ENCODE results near the gene CCL25.

The CCL25 gene

DNA sequence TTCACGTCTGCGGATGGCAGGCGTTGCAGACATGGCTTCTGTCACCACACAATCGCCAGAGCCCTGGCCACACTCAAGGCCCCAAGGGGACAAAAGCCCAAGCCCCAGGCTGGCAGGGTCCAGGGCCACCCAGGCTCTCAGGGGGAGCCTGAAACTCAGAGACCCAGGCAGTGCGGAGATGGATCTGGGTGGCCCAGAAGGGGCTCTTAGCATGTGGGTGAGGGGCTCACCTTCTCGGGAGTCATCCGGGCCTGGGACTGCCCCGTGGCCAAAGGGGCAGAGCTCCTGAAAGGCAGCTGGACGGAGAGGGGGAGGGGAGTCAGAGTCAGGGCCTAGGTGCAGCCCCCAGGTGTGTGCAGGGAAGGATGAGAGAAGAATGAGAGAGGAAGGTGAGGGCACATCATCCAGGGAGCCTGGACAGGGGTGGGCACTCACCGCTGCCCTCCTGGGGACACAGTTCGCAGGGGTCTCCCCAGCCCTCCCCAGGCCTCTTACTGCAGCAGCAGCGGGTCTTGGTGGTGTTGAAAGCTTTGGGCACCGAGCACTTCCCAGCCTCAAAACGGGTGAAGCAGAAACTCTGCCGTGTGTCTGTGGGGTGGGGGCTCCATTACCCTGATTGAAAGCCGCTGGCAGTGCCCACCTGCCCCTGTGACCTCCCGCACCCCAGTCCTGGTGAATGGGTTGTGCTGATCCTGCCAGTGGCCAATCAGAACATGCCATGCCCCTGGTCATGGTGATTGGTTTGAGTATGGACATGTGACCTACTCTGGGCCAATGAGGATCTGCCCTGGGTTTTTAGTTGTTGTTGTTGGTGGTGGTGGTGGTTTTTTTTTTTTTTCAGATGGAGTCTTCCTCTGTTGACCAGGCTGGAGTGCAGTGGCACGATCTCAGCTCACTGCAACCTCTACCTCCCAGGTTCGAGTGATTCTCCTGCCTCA is 37.4 kb downstream of the CCL25 start:
- TF ChIP-seq FOXM1 (IDR thresholded peaks at IDR 0.05; ENCODE audit: borderline replicate concordance, low read depth) (no peak), TAF1 (IDR thresholded peaks at IDR 0.05; ENCODE audit: low read depth) (no peak), RAD21 (IDR thresholded peaks at IDR 0.05; ENCODE audit: low read depth) (no peak), ZBTB7A (IDR thresholded peaks at IDR 0.05; ENCODE audit: low read depth) (no peak), TEAD4 (IDR thresholded peaks at IDR 0.05) (no peak)
- TF ChIP-seq, protein P1, sequence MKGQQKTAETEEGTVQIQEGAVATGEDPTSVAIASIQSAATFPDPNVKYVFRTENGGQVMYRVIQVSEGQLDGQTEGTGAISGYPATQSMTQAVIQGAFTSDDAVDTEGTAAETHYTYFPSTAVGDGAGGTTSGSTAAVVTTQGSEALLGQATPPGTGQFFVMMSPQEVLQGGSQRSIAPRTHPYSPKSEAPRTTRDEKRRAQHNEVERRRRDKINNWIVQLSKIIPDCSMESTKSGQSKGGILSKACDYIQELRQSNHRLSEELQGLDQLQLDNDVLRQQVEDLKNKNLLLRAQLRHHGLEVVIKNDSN (IDR thresholded peaks at IDR 0.05) = peak; percentile 83
- TF ChIP-seq, protein P2, sequence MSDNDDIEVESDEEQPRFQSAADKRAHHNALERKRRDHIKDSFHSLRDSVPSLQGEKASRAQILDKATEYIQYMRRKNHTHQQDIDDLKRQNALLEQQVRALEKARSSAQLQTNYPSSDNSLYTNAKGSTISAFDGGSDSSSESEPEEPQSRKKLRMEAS (IDR thresholded peaks at IDR 0.05) = no peak

DNA sequence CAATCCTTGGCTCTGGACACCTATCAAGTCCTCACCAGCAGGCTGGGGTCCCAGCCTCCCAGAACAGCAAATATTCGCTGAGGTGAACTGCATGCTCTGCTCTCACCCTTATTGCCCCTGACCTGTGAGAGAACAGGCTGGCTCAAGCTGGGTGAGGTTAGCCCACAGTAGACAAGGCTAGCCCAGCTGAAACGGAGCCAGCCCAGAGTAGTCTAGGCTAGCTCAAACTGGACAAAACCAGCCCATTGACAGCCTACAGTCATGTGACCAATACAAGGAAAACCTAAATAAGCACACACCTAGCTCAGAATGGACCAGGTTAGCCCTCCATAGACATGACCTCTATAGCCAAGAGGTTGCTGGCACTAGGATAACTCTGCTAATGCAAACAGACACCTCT is 38.4 kb downstream of the CCL25 start:
- TF ChIP-seq EGR1 (IDR thresholded peaks at IDR 0.05) (no peak), RAD21 (IDR thresholded peaks at IDR 0.05; ENCODE audit: low read depth) (no peak), TEAD4 (IDR thresholded peaks at IDR 0.05) (no peak), FOXM1 (IDR thresholded peaks at IDR 0.05; ENCODE audit: borderline replicate concordance, low read depth) (no peak), YY1 (IDR thresholded peaks at IDR 0.05; ENCODE audit: low read depth) (no peak), CREB1 (IDR thresholded peaks at IDR 0.05; ENCODE audit: low read depth) (no peak), ZBTB7A (IDR thresholded peaks at IDR 0.05; ENCODE audit: low read depth) (no peak), NFIC (IDR thresholded peaks at IDR 0.05) (no peak), CEBPB (IDR thresholded peaks at IDR 0.05) (no peak)
- TF ChIP-seq, protein P3, sequence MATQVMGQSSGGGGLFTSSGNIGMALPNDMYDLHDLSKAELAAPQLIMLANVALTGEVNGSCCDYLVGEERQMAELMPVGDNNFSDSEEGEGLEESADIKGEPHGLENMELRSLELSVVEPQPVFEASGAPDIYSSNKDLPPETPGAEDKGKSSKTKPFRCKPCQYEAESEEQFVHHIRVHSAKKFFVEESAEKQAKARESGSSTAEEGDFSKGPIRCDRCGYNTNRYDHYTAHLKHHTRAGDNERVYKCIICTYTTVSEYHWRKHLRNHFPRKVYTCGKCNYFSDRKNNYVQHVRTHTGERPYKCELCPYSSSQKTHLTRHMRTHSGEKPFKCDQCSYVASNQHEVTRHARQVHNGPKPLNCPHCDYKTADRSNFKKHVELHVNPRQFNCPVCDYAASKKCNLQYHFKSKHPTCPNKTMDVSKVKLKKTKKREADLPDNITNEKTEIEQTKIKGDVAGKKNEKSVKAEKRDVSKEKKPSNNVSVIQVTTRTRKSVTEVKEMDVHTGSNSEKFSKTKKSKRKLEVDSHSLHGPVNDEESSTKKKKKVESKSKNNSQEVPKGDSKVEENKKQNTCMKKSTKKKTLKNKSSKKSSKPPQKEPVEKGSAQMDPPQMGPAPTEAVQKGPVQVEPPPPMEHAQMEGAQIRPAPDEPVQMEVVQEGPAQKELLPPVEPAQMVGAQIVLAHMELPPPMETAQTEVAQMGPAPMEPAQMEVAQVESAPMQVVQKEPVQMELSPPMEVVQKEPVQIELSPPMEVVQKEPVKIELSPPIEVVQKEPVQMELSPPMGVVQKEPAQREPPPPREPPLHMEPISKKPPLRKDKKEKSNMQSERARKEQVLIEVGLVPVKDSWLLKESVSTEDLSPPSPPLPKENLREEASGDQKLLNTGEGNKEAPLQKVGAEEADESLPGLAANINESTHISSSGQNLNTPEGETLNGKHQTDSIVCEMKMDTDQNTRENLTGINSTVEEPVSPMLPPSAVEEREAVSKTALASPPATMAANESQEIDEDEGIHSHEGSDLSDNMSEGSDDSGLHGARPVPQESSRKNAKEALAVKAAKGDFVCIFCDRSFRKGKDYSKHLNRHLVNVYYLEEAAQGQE (IDR thresholded peaks at IDR 0.05; ENCODE audit: low read depth) = no peak
- TF ChIP-seq, protein P2 (IDR thresholded peaks at IDR 0.05) = no peak
- TF ChIP-seq, protein P1 (IDR thresholded peaks at IDR 0.05) = no peak

DNA sequence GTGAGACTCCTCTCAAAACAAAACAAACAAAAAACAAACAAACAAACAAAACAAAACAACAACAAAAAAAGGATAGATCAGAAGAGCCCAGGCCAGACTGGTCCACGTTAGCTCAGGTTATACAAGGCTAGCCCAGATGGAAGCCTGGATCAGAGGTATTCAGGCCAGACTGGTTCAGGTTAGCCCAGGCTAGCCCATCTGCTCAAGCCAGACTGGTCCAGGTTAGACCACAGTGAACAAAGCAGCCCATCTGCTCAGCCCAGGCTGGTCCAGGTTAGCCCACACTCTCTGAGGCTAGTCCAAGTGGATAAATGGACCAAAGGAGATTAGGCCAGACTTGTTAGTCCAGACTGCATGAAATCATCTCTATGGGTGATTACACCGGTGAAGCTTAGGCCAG is 41.2 kb downstream of the CCL25 start:
- TF ChIP-seq ZBTB7A (IDR thresholded peaks at IDR 0.05; ENCODE audit: low read depth) (no peak), TAF1 (IDR thresholded peaks at IDR 0.05; ENCODE audit: low read depth) (no peak), CEBPB (IDR thresholded peaks at IDR 0.05) (no peak), RAD21 (IDR thresholded peaks at IDR 0.05; ENCODE audit: low read depth) (no peak), TEAD4 (IDR thresholded peaks at IDR 0.05) (no peak), CREB1 (IDR thresholded peaks at IDR 0.05; ENCODE audit: low read depth) (no peak)
- TF ChIP-seq, protein P2 (IDR thresholded peaks at IDR 0.05) = no peak

DNA sequence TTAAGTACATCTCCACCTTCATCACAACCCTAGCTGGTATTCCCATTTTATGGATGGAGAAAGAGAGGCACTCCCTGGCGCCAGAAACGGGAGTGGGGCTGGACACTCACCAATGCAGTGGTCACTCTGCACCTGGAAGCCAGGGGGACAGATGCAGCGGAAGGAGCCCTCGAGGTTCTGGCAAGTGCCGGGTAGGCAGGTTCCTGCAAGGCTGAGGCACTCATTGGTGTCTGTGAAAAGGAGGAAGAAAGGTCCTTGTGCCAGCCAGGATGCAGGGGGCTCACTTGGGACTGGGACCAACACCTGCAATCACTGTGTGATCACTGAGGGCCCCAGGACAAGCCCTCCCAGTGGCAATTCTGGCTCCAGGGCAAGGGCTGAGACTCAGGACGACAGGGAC is 41.8 kb downstream of the CCL25 start:
- TF ChIP-seq ZBTB7A (IDR thresholded peaks at IDR 0.05; ENCODE audit: low read depth) = no peak
- no peak for TF ChIP-seq EP300 (IDR thresholded peaks at IDR 0.05; ENCODE audit: borderline replicate concordance)
- TF ChIP-seq, protein P1 (IDR thresholded peaks at IDR 0.05) = no peak
- TF ChIP-seq NFIC (IDR thresholded peaks at IDR 0.05) = no peak

DNA sequence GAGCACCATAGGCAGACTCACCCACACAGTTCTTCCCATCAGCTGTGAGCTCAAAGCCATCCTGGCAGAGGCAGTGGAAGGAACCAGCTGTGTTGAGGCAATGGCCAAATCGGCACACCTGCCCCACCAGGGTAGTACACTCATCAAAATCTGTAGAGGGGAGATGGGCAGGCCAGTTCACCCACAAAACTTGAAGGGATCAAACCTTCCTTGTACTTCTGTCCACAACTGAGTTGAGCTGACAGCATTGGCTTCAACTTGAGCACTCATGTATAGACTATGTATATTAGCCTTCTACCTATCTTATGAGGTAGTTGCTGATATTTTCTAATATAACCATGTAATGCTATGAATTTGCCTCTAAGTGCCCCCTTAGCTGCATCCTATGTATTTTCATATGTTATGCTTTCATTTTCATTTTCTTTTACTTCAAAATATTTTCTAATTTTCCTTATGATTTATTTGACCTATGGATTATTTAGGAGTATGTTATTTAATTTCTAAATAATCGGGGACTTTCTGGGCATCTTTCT is 42.9 kb downstream of the CCL25 start:
- TF ChIP-seq, protein P2 (IDR thresholded peaks at IDR 0.05) = no peak
- TF ChIP-seq TAF1 (IDR thresholded peaks at IDR 0.05; ENCODE audit: low read depth) (no peak), TCF12 (IDR thresholded peaks at IDR 0.05; ENCODE audit: low read depth) (no peak), CREB1 (IDR thresholded peaks at IDR 0.05; ENCODE audit: low read depth) (no peak), RAD21 (IDR thresholded peaks at IDR 0.05; ENCODE audit: low read depth) (no peak), NFIC (IDR thresholded peaks at IDR 0.05) (no peak), CEBPB (IDR thresholded peaks at IDR 0.05) (no peak), EP300 (IDR thresholded peaks at IDR 0.05; ENCODE audit: borderline replicate concordance) (no peak), EGR1 (IDR thresholded peaks at IDR 0.05) (no peak), ZBTB7A (IDR thresholded peaks at IDR 0.05; ENCODE audit: low read depth) (no peak), FOXM1 (IDR thresholded peaks at IDR 0.05; ENCODE audit: borderline replicate concordance, low read depth) (no peak), YY1 (IDR thresholded peaks at IDR 0.05; ENCODE audit: low read depth) (no peak), TEAD4 (IDR thresholded peaks at IDR 0.05) (no peak)
- TF ChIP-seq, protein P1 (IDR thresholded peaks at IDR 0.05) = no peak
- TF ChIP-seq, protein P3 (IDR thresholded peaks at IDR 0.05; ENCODE audit: low read depth) = no peak

Data from Ishikawa (cell line).